GM12878 (cell line): ENCODE results near the gene FOXR1. TPM values are rescaled to one million over a fixed set of nuclear protein-coding genes. Genes with fewer than 3 reads are reported as not detected.

Experiments used
- ATAC-seq: fragments of 200-7000 bp; cut with Tn5 transposase; 3 replicates; pipeline ENCODE4 v1.9.1; 2020; ENCODE audit warnings: mild to moderate bottlenecking, moderate library complexity
- BruUV-seq: library from RNA; stranded (reverse); fragments of 400-500 nt; replicated peaks from 2 replicates; lab custom pipeline; 2021; lab: Mats Ljungman, UMichigan
- CTCF ChIA-PET: fragments of 300-600 bp; sonication (Branson Sonifier 250); formaldehyde crosslinking; extraction: SDS; loops from one replicate; lab custom pipeline; 2021; ENCODE audit warnings: inconsistent platforms; lab: Yijun Ruan, JAX
- POLR2A ChIA-PET: fragments of 350-600 bp; formaldehyde crosslinking; extraction: SDS; loops from one replicate; lab custom pipeline; 2021; ENCODE audit warnings: inconsistent platforms; lab: Charles Lee
- RAD21 ChIA-PET: fragments of 300-600 bp; sonication (Branson Sonifier 250); formaldehyde crosslinking; loops from one replicate; lab custom pipeline; 2023; ENCODE audit warnings: antibody characterized with exemption; ENCODE audit not compliant: unreplicated experiment; lab: Charles Lee
- SMC1A ChIA-PET: fragments of 300-600 bp; sonication (Branson Sonifier 250); formaldehyde crosslinking; loops from one replicate; lab custom pipeline; 2023; ENCODE audit not compliant: unreplicated experiment, uncharacterized antibody; lab: Charles Lee
- DNase-seq: peaks from one replicate; pipeline ENCODE4 v3.0.0-alpha.2; 2011; ENCODE audit warnings: low read depth, low spot score
- FAIRE-seq: peaks from 3 replicates; lab custom pipeline; 2011; peaks lifted over from hg19 to GRCh38; lab: Jason Lieb, UNC
- H2AFZ ChIP-seq: 2 replicates; pipeline ENCODE4 v1.6.0; 2011; ENCODE audit warnings: low read depth, low read length, control low read depth; ENCODE audit not compliant: control insufficient read depth
- H3K27ac ChIP-seq: 2 replicates; pipeline ENCODE4 v1.5.1; 2011; ENCODE audit warnings: control low read depth; ENCODE audit not compliant: control insufficient read depth, insufficient read depth
- H3K27me3 ChIP-seq, 2 experiments: replicated peaks in 1 of 2; 2 replicates each; pipeline versions ENCODE4 v1.6.0 to v1.6.1; 2011; ENCODE audit warnings: low read length in 1 of 2; ENCODE audit not compliant: control insufficient read depth in 2 of 2, insufficient read depth in 2 of 2
- H3K36me3 ChIP-seq, 2 experiments: 2 replicates each; pipeline ENCODE4 v1.5.1; 2011; ENCODE audit warnings: low read length in 1 of 2; ENCODE audit not compliant: control insufficient read depth in 2 of 2, insufficient read depth in 2 of 2
- H3K4me1 ChIP-seq: 2 replicates; pipeline ENCODE4 v1.6.1; 2011; ENCODE audit warnings: mild to moderate bottlenecking, low read length, moderate library complexity, mixed read lengths; ENCODE audit not compliant: control insufficient read depth, insufficient read depth
- H3K4me2 ChIP-seq: 2 replicates; pipeline ENCODE4 v1.6.0; 2011; ENCODE audit warnings: control low read depth; ENCODE audit not compliant: control insufficient read depth, insufficient read depth
- H3K4me3 ChIP-seq: fragments of 200-600 bp; sonication (generic); 2 replicates; pipeline ENCODE4 v1.5.1; 2016
- H3K79me2 ChIP-seq: 2 replicates; pipeline ENCODE4 v1.6.0; 2011; ENCODE audit warnings: low read length; ENCODE audit not compliant: control insufficient read depth, insufficient read depth
- H3K9ac ChIP-seq: 2 replicates; pipeline ENCODE4 v1.8.0; 2011; ENCODE audit warnings: low read length, control low read depth, mixed read lengths; ENCODE audit not compliant: control insufficient read depth, insufficient read depth
- H3K9me3 ChIP-seq: replicated peaks from 3 replicates; pipeline ENCODE4 v1.5.1; 2011; ENCODE audit warnings: mild to moderate bottlenecking, low read length; ENCODE audit not compliant: control insufficient read depth, insufficient read depth
- H4K20me1 ChIP-seq: 2 replicates; pipeline ENCODE4 v1.6.0; 2011; ENCODE audit not compliant: control insufficient read depth, insufficient read depth
- CHD4 ChIP-seq: fragments of 200-600 bp; sonication (generic); IDR thresholded peaks from 2 replicates; pipeline ENCODE4 v1.6.1; 2016; ENCODE audit warnings: mild to moderate bottlenecking
- CREB1 ChIP-seq: IDR thresholded peaks from 2 replicates; pipeline ENCODE4 v1.6.1; 2012; ENCODE audit warnings: low read depth, mild to moderate bottlenecking, inconsistent platforms
- FOS ChIP-seq: IDR thresholded peaks from 3 replicates; pipeline ENCODE4 v1.6.1; 2011; ENCODE audit warnings: borderline replicate concordance; ENCODE audit not compliant: insufficient read length; ENCODE audit errors: extremely low read depth
- LARP7 ChIP-seq: fragments of 450-650 bp; IDR thresholded peaks from 2 replicates; pipeline ENCODE4 v1.6.1; 2017; ENCODE audit warnings: mild to moderate bottlenecking
- RELB ChIP-seq: fragments of 450-650 bp; IDR thresholded peaks from 2 replicates; pipeline ENCODE4 v1.6.1; 2017; ENCODE audit warnings: low read depth, mild to moderate bottlenecking, moderate library complexity
- ZNF217 ChIP-seq: fragments of 450-650 bp; IDR thresholded peaks from 2 replicates; pipeline ENCODE4 v1.6.1; 2017; ENCODE audit warnings: antibody characterized with exemption, mild to moderate bottlenecking
- ZSCAN29 ChIP-seq: fragments of 450-650 bp; IDR thresholded peaks from 2 replicates; pipeline ENCODE4 v1.6.1; 2017; ENCODE audit warnings: mild to moderate bottlenecking, moderate library complexity
- WGBS: methylation state at CpG from one replicate; pipeline ENCODE4 v1.1.6; 2016; ENCODE audit warnings: low lambda C conversion rate; ENCODE audit not compliant: insufficient replicate concordance, insufficient coverage; ENCODE audit errors: missing lambda C conversion rate; 5-methylcytosine and 5-hydroxymethylcytosine counted together
- in situ Hi-C: fragments of 300-500 bp; cut with MboI; formaldehyde crosslinking; loops from 9 replicates; pipeline ENCODE4 v1.14.3; 2018; ENCODE audit warnings: mixed read lengths
- intact Hi-C: fragments of 100-400 bp; cut with micrococcal nuclease; formaldehyde crosslinking; loops from one replicate; pipeline ENCODE4 v1.14.2; 2022; ENCODE audit not compliant: unreplicated experiment
- polyA plus RNA-seq, 11 experiments: library from polyadenylated mRNA; depleted of rRNA in 4 of 11; unstranded in 6 of 11; stranded (reverse) in 5 of 11; fragments of >200 nt; fragmentation: Nextera tagmentation in 4 of 11; fragmentation: Illumina TruSeq in 1 of 11; extraction: Ambion mirVana in 4 of 11; extraction: Trizol in 1 of 11; gene quantifications; 1 replicate in 1 of 11; 2 replicates in 10 of 11; pipeline versions ENCODE4 v1.2.1 to v1.2.3, GENCODE V29; 2011 to 2016; ENCODE audit warnings: inconsistent platforms in 2 of 11, missing spikeins in 2 of 11, low read depth in 1 of 11
- total RNA-seq, 4 experiments: library from RNA; depleted of rRNA in 3 of 4; stranded (reverse); fragments of >200 nt in 3 of 4; fragmentation: Illumina TruSeq in 1 of 4; extraction: Trizol in 1 of 4; gene quantifications; 2 replicates each; pipeline versions ENCODE4 v1.2.1 to v1.2.3, GENCODE V29; 2013 to 2021

The FOXR1 gene
- total and polyA plus RNA-seq, 10 of the 15 experiments (the other 5 are each of a cell fraction or from before 2014, with no cell fraction given), result not detected

GRCh38 chr11:119030029-119030328 is 58.4 kb downstream of the FOXR1 start:
- POLR2A ChIA-PET, result interaction anchor here (0.9 to 3.0 kb wide), 8 partner anchors 11 to 77 kb away, joined by 3 to 14 read pairs (median 5); partner anchors contain the start of genes HMBS, HYOU1 and VPS11
- TF ChIP-seq CHD4 (no peak), FOS (no peak), ZSCAN29 (no peak), LARP7 (0 out of 2 replicates have a peak, but pooled peaks have one; percentile 7), RELB (no peak), CREB1 (0 out of 2 replicates have a peak, but pooled peaks have one; percentile 8), ZNF217 (no peak)
- H3K4me3 ChIP-seq, result peak overlapping the region; percentile 78
- RAD21 ChIA-PET, result interaction anchor here (1.0 to 1.7 kb wide), 5 partner anchors 15 to 67 kb away, joined by 3 to 6 read pairs (median 3); partner anchors contain the start of gene VPS11
- SMC1A ChIA-PET, result interaction anchor here (1.0 to 4.9 kb wide), 2 partner anchors 13 to 21 kb away, joined by 5 to 40 read pairs; partner anchors contain the start of genes RPS25 and TRAPPC4
- H3K4me2 ChIP-seq, result peak overlapping the region; percentile 85
- H3K27me3 ChIP-seq, result no peaks in the 10 kb centered on the region
- peaks cover 1 to 4% of the 10 kb centered on the region in 2 experiments; a peak in 3 of 4 replicates for H3K36me3 ChIP-seq
- peak overlapping the region; percentile 95 for H2AFZ ChIP-seq
- 2% methylated on average over 13 of the region's 13 CpGs for WGBS
- BruUV-seq, result no TSS peak
- H3K4me1 ChIP-seq, result peaks cover 14% of the 10 kb centered on the region
- H3K79me2 ChIP-seq, result peaks cover 13% of the 10 kb centered on the region
- peak overlapping the region; percentile 74; the same call in 1 of the 2 replicates for H3K9ac ChIP-seq
- FAIRE-seq, result no peak
- in situ Hi-C loops, result no loop called here
- H3K9me3 ChIP-seq, result no peaks in the 10 kb centered on the region
- peak overlapping the region; percentile 80 for H3K27ac ChIP-seq
- DNase-seq, result no peak
- intact Hi-C loops, result no loop called here
- CTCF ChIA-PET, result interaction anchor here (1.0 to 2.0 kb wide), 6 partner anchors 10 to 291 kb away, joined by 3 to 16 read pairs (median 6); partner anchors contain the start of genes HYOU1 and TRAPPC4
- peak; percentile 49 for ATAC-seq
- H4K20me1 ChIP-seq, result no peaks in the 10 kb centered on the region
